ENCODE results near the gene HMGCR.

GRCh38 chr5:75381456-75381855, 44.4 kb downstream of the HMGCR start:
- no peak for TF ChIP-seq EP300 (IDR thresholded peaks at IDR 0.05)
- no peak for TF ChIP-seq CTCF (IDR thresholded peaks at IDR 0.05)
- no peak for TF ChIP-seq POLR2A (IDR thresholded peaks at IDR 0.05)
